Measurements from ENCODE around the gene HES7. TPM values are rescaled to one million over a fixed set of nuclear protein-coding genes. Genes with fewer than 3 reads are reported as not detected.

The HES7 gene
- total and polyA plus RNA-seq, 7 donors = 0.16 TPM; not detected in 6

DNA sequence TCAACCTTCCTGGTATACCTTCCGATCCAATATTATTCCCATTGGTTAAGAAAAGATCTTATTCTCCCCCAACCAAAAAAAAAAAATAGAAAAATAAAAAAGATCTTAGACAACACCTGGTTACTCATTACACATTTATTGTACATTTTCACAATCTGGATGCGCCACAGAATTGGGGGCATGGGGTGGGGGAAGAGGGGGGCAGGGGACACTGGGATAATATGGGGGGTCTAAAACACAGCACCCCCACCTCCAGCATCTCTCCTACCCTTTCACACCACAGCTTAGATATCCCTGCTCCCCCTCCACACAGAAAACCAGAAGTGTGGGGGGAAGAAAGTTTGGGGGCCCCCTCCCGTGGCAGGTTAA lies 35.1 kb upstream of the HES7 start:
- Histone ChIP-seq H3K9me3 (no peaks in the 10 kb centered on the region), H3K4me3 (no peak overlapping the region), H3K27ac (peak overlapping the region; percentile 98 to 100 (median 99)), H3K36me3 (peaks cover 0 to 21% (median 14%) of the 10 kb centered on the region in 4 donors), H3K27me3 (no peaks in the 10 kb centered on the region), H3K4me1 (peaks cover 0 to 59% (median 54%) of the 10 kb centered on the region in 4 donors)
- 50 to 62% methylated on average over 3 of the region's 3 CpGs for WGBS, 2 donors
- TF ChIP-seq POLR2A (IDR thresholded peaks at IDR 0.05) = no peak
- TF ChIP-seq, protein P1, sequence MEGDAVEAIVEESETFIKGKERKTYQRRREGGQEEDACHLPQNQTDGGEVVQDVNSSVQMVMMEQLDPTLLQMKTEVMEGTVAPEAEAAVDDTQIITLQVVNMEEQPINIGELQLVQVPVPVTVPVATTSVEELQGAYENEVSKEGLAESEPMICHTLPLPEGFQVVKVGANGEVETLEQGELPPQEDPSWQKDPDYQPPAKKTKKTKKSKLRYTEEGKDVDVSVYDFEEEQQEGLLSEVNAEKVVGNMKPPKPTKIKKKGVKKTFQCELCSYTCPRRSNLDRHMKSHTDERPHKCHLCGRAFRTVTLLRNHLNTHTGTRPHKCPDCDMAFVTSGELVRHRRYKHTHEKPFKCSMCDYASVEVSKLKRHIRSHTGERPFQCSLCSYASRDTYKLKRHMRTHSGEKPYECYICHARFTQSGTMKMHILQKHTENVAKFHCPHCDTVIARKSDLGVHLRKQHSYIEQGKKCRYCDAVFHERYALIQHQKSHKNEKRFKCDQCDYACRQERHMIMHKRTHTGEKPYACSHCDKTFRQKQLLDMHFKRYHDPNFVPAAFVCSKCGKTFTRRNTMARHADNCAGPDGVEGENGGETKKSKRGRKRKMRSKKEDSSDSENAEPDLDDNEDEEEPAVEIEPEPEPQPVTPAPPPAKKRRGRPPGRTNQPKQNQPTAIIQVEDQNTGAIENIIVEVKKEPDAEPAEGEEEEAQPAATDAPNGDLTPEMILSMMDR (IDR thresholded peaks at IDR 0.05) = peak in 1 of 4 experiments; percentile 2
- no peak for DNase-seq
- intact Hi-C loops (cut with DNase I) = loop anchor here (1.0 to 5.0 kb wide), 3 partner anchors 21 to 317 kb away; partner anchors contain the start of gene HES7

DNA sequence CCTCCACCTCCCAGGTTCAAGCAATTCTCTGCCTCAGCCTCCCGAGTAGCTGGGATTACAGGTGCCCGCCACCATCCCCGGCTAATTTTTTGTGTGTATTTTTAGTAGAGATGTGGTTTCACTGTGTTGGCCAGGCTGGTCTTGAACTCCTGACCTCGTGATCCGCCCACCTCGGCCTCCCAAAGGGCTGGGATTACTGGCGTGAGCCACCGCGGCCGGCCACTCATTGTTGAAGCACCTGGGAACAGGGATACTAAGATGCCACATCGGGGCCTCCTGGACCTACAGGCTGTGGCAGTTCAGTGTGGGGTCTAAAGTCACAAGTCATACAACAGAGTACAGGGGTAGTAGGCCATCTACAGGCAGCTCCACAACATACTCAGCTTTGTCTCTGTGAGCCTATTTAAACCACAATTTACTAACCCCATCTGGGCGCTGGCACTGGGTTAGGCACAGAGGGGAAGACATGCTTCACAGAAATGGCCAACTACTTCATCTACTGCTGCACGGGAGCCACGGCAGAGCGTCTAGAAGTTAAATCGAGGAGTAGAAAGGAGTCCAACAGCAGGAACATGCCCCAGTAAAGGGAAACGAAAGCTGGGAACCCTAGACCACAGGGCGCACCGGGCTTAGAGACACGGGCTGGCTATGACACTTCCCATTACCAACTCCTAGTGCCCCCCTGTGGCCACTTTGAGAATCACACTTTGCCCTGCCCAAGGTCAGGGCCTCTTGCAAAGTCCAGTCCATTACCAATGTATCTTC lies 34.5 kb upstream of the HES7 start:
- Histone ChIP-seq H3K27me3 (no peaks in the 10 kb centered on the region), H3K4me1 (peaks cover 0 to 59% (median 54%) of the 10 kb centered on the region in 4 donors), H3K4me3 (peak overlapping the region in 1 of 4 donors; percentile 9), H3K27ac (peak overlapping the region; percentile 98 to 100 (median 99)), H3K9me3 (no peaks in the 10 kb centered on the region), H3K36me3 (peaks cover 0 to 22% (median 14%) of the 10 kb centered on the region in 4 donors)
- intact Hi-C loops (cut with DNase I) = loop anchor here (1.0 to 5.0 kb wide), 4 partner anchors 20 to 316 kb away; partner anchors contain the start of gene HES7
- WGBS, 2 donors = 38 to 48% methylated on average over 20 of the region's 20 CpGs
- DNase-seq = peak; percentile 96
- TF ChIP-seq POLR2AphosphoS5 (IDR thresholded peaks at IDR 0.05) (peak; percentile 40 to 68 (median 64)), EP300 (IDR thresholded peaks at IDR 0.05) (no peak)
- TF ChIP-seq, protein P1 (IDR thresholded peaks at IDR 0.05) = peak in 3 of 4 experiments; percentile 82 to 89 (median 84)

DNA sequence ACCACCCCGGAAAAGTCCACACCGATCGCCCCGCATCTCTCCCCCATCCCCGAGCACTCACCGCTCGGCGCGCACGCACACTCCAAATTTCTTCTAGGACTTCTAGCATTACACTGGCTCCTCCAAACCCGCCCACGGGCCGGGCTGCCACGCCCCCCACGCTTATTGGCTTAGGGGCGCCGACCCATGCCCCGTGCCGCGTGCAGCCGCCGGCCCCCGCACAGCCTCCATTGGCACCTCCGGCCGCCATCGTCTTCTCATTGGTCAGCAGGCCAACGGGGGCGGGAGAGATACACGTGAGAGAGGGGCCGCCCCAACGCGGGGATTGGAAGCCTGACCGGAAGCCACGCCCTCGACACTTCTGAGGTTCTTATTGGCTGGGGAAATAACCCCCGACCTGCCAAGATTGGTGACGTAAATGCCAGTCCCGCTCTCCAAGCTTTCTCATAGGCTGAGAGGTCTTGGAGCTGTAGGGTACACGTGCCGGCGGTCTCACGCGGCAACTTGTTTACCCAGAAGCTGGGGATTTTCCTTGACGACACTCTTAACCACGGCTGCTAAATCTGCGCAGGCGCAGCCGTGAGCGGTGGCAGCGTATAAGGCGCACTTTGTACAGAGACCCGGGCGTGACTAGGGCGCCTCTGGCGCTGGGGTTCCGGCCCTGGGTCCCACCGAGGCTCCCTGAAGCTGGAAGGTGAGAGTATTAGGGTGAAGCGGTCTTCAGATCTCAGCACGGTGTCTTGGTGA lies 32.5 kb upstream of the HES7 start:
- H3K36me3 ChIP-seq = peaks cover 0 to 28% (median 20%) of the 10 kb centered on the region in 4 donors
- H3K4me3 ChIP-seq = peak overlapping the region; percentile 93 to 97 (median 96)
- WGBS, 2 donors = 0 to 1% methylated on average over 59 of the region's 59 CpGs
- intact Hi-C loops (cut with DNase I) = loop anchor here (5.0 kb wide), 1 partner anchor 314 kb away; no protein-coding TSS in a partner anchor
- peaks cover 0 to 58% (median 54%) of the 10 kb centered on the region in 4 donors for H3K4me1 ChIP-seq
- peak overlapping the region; percentile 99 to 100 (median 100) for H3K27ac ChIP-seq
- peak; percentile 59 to 98 (median 77) for TF ChIP-seq EP300 (IDR thresholded peaks at IDR 0.05)
- TF ChIP-seq, protein P1 (IDR thresholded peaks at IDR 0.05) = no peak
- peak; percentile 100 for TF ChIP-seq POLR2AphosphoS5 (IDR thresholded peaks at IDR 0.05)
- TF ChIP-seq POLR2A (IDR thresholded peaks at IDR 0.05) = peak; percentile 100
- peak; percentile 100 for DNase-seq
- H3K27me3 ChIP-seq = no peaks in the 10 kb centered on the region
- H3K9me3 ChIP-seq = no peaks in the 10 kb centered on the region

DNA sequence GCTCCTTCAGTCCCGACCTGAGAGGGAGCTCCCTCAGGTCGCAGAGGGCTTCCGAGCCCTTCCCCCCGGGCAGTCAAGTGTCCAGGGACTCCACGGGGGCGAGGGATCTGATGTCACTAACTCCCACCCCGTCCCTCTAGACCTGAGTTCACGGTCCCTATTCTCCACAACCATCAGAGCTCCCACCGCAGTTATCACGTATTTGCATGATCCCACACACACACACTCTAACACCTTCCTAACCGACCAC lies 32.0 kb upstream of the HES7 start:
- Histone ChIP-seq H3K4me3 (peak overlapping the region; percentile 93 to 97 (median 96)), H3K27me3 (no peaks in the 10 kb centered on the region), H3K9me3 (no peaks in the 10 kb centered on the region), H3K27ac (peak overlapping the region; percentile 99 to 100 (median 100)), H3K4me1 (peaks cover 0 to 54% (median 51%) of the 10 kb centered on the region in 4 donors), H3K36me3 (peaks cover 0 to 24% (median 15%) of the 10 kb centered on the region in 4 donors)
- WGBS, 2 donors = 0 to 3% methylated on average over 11 of the region's 11 CpGs
- DNase-seq = no peak
- TF ChIP-seq POLR2AphosphoS5 (IDR thresholded peaks at IDR 0.05) (no peak), EP300 (IDR thresholded peaks at IDR 0.05) (no peak), POLR2A (IDR thresholded peaks at IDR 0.05) (no peak)
- TF ChIP-seq, protein P1 (IDR thresholded peaks at IDR 0.05) = no peak
- intact Hi-C loops (cut with DNase I) = loop anchor here (5.0 kb wide), 1 partner anchor 314 kb away; no protein-coding TSS in a partner anchor

All from sigmoid colon (tissue), 7 donors.